Activated CD4-positive, alpha-beta T cell treated with anti-CD3 and anti-CD28 coated beads, Interleukin-2, Interleukin-4, amounts not matched to agents 100 ng/mL and 50 ng/mL, durations not matched to agents 16 hours and 8 hours (primary cell): Measurements from ENCODE around the gene ITGB6.

Source experiments
- DNase-seq: peaks from one replicate; pipeline ENCODE4 v3.0.0-alpha.2; 2020; ENCODE audit warnings: low spot score

ITGB6 gene, protein sequence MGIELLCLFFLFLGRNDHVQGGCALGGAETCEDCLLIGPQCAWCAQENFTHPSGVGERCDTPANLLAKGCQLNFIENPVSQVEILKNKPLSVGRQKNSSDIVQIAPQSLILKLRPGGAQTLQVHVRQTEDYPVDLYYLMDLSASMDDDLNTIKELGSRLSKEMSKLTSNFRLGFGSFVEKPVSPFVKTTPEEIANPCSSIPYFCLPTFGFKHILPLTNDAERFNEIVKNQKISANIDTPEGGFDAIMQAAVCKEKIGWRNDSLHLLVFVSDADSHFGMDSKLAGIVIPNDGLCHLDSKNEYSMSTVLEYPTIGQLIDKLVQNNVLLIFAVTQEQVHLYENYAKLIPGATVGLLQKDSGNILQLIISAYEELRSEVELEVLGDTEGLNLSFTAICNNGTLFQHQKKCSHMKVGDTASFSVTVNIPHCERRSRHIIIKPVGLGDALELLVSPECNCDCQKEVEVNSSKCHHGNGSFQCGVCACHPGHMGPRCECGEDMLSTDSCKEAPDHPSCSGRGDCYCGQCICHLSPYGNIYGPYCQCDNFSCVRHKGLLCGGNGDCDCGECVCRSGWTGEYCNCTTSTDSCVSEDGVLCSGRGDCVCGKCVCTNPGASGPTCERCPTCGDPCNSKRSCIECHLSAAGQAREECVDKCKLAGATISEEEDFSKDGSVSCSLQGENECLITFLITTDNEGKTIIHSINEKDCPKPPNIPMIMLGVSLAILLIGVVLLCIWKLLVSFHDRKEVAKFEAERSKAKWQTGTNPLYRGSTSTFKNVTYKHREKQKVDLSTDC

DNA sequence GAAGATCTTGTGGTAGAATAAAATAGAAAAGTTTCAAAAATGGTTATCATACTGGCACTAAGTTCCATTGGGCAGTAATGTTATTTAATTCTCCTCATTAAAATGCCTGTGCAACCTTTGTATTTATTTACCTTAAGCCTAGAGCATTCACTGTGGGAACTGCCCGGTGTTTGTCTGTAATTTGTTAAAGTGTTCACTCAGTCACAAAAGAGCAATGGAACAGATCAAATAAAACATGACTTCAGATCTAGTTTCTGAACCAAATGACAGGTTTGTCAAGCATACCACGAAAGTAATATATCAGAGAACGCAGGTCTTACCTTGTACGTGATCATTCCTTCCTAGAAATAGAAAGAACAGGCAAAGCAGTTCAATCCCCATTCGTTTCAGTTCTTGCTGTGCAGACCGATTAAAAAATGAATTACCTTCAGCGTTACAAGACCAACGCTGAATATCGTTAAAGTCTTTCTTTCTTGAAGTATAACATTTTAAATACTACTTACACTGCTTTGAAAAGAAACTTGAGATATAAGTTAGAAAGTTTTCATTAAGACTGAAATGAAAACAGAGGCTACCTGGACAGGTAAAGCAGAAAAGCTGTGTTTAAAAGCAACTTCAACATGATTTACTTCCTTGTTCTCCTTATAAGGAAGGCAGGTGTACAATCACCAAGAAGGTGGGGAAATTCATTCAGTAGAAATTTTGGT, at the start of gene ITGB6:
Gene ITGB6 (minus strand): TSS at position 590 of the 707 bp plus-strand sequence. CDS start 209 bp downstream, at position 381.
- DNase-seq, result no peak

DNA sequence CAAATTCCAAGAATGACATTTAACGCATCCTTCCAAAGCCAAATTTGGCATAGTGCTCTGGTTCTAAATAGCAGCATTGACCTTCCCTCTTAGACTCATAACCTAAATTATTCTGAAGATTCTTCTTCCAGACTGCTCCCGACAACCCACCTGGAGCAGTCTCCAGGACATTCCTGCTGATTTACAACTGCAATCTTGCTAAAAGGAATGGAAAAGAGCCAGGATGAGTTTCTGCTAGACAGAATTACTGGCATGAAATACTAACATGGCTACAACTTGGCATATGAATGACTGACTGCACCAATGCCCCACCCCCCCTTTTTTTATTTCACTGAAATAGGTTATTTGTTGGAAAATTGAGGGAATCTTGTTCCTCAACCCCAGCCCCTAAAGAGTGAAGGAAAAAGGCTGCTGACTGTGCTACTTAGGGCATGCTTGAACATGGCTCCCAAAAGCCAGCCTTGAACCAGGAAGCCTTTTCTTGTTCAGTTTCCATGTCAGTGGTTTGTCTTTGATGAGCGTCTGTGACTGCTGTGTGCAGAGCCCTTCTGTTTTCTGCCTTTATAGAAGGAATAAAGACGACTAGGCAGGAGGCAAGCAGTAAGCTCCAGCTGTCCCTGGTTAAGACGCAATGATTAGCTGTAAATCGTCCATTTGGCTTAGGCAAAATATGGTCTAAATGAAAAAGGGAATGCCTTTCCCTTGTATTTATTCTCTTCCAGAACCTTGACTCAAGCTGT, 47.4 kb upstream of the ITGB6 start:
- DNase-seq, result no peak

DNA sequence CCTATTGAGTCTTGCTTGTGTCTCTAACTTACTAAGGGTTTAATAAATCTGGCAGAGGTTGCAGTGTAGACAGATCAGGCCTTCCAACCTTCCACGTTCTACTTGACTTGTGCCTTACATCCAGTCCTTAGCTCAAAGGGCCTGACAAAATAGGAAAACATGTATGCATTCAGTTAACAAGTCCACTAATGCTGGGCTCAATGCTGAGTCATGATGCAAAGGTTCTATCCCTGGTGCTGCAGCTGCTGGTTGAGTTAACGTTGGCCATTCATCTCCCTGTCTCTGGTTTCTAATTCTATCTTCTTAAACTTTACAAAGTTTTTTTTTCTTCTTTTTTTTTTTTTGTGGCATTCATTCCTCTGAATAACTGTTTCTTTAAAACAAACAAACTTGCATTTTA, 46.3 kb upstream of the ITGB6 start:
- no peak for DNase-seq

DNA sequence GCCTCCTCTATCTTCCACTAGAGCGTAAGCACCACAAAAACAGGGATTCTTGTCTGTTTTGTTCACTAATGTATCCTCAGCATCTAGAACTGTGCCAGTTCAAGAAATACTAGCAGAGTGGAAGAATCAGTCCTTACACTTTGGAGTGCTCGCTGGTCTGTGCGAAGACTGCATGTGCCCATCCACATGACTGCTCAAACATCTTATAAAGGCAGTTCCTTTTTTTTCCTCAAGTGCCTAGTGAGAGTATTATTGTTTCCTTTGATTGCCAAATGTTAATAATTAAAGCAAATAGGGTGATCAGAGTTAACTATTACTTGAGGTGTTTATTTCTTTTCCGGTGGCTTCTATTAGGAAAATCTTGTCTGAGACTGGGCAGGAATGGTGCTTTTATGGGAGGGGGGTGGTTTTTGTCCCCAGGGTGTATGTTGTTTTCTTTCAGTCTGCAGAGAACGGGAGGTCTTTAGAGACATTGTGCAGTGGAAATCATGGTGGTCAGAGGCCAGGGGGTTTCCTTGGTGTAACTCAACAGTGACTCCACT, 45.6 kb upstream of the ITGB6 start:
- no peak for DNase-seq

DNA sequence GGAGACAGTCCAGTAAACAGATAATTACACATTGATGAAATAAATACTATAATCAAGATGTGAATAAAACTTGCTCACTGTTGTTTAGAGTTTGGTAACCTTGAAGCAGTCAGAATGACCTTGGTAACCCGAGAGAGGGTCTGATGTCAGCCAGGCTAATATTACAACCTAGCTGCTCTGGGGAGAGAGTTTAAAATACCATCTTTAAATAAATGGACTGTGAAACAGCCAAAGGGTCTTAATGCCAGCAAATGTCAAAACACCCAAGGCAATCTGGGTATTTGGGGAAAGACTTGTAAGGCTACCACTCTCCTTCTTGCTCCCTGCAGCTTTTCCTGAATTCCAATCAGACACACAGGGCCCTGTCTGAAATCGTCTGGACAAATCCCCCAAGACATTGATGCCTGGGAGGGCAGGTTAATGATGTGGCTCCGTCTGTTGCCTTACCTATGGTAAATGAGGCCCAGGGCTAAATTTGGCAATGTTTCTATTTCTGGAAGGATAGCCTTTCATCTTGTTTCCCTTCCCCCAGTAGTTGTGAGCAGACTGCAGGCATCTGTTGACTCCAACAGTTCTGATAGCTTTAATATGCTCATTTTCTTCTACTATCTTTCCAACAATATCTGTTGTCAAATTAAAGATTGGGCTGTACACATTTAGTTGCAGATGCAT, 43.0 kb upstream of the ITGB6 start:
- DNase-seq, result no peak

DNA sequence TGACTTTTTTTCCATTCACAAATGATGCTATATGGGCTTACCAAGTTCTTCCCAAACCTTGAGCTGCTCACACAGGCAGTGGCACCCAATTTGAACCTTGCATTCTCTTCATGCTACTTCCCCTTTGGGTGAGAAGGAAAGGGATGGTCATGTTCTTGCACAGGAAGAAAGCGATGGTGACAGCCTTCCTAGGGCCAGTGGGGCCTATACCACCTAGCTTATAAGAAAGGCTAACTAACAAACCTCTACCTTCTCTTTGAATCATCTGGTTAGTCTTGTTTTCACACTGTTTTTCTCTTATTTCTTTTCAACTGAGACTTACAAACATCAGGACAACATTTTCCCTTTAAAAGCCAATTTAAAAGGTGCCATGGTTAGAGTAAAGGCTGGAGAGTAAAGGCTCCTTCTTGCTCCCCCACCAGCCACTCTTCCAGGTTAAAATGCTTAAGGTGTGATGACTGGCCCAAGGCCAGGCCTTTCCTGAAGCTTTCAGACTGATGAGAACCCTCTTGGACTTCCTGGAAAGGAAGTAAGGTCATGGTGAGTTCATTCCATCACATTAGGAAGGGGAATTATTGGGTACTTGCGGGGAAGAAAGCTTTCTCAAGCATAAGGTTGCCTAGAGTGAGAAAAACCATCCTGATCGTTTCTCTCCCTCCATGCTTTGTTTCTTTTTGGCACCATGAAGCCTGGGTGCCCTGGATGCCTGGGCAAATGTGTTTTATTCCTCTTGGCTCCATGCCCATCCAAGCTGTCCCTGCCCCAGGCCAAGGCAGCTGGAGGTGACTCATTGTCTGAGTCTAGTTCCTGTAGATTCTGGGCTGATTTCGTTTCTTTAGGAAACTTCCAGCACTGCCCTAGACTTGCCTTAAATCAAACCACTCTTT, 41.4 kb upstream of the ITGB6 start:
- no peak for DNase-seq

DNA sequence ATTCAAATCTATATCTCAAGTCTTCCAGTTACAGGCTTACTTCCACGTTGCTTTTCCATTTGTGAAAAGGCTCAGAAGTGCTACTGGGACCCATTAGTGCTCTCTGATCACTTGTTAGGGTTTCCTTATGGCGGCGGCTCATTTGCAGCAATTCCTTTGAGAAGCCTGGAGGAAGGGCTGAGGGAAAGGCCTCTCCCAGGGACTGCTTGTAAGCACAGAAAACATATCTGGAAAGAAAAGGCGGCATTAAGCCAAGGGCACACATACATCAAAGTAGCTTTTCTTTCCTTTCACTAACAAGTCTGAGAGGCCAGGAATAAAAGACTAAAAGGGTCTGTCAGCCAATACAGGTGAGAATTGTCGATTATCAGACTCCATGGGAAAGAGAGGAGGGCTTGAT, 39.4 kb upstream of the ITGB6 start:
- DNase-seq, result no peak

DNA sequence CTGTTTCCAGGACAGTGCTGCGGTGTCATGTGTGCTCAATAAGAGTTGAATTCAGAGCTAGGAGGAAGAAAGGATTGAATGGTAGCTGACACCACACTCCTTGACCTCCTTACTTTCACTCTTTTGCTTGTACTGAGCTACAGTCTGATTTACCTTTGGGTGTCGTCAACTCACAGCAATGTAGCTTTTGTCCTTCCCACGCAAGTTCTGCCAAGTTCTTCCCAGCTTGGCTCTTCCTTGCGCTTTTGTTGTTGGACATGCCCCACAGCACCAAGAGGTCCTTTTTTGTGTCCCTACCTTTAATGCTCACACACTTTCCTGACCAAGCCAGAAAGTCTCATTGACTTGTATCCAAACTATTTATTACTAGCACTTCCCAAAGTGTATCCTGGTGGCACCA, 38.3 kb upstream of the ITGB6 start:
- DNase-seq, result no peak

DNA sequence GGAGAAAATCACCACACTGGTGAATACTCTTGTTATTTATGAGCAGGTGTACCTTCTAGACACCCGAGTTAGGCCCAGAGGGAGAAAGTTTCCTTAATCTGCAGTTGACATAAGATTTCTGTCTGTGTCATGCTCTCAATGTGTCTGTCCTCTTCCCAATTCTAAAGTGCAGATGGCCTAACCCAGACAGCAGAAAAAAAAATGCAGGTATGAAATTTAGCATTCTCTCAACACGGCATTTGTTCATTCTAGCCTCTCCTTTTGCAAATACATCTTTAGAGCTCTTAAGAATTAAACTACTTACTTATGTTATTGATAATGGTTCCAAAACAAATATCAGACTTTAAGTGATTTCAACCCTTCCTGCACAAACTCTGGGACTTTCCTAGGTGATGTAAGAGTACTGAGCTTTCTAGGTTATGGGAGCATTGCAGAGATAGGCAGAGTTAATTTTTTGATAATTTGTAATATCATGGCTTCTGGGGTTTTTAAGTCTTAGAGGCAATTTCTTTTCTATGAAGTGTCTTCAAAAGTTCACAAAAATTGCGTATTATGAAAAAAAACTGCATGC, 32.9 kb upstream of the ITGB6 start:
- no peak for DNase-seq

DNA sequence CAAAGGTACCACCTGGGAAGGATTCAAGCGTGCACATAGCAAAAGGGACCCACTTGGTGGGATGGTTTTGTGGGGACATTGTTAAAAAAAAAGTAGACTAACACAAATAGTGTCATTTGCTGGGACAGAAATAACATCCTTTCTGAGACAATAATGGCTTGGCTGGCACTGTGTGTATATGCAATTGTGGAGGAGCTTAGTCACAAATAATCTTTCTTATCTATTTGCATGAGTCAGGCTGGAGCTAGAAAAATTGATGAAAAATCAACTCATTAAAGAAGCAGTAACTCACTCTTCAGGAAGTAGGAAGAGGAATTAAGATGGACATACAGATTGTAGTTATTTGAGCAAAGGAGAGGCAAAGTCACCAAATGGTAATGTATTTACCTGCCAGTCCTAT, 29.5 kb upstream of the ITGB6 start:
- no peak for DNase-seq

DNA sequence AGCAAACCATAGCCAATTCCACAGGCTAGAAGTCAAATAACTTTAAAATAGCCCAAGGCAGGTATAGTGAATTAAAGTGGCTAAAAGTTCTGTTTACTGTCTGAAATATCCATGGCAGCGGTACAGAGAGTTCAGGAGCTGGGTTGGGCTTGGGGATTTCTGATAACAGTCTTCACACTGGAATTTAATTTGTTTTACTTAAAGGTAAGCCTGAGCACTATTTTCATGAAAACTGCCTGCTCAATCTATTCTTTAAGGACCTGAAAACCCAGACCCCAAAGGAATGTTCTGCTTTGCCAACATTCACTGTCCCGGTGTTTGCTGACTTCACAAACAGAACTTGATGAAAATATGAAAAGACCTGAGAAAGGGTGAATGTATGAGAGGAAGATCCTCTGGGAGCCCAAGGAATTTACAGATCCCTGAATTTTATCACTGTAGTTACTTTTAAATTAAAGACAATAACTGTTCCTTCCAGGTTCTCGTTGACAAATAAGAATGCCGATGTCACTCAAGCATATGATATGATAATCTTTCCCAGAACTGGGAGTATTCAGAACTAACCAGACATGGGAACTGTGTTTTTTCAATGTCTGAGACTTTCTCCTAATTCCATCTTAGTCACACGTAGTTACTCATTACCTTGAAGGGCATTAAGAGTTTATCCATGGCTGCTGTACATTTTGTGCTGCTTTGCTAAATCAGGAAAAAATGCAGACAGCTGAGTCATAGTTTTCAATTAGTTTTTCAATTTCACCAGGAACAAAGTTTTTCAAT, 28.3 kb upstream of the ITGB6 start:
- DNase-seq, result no peak

DNA sequence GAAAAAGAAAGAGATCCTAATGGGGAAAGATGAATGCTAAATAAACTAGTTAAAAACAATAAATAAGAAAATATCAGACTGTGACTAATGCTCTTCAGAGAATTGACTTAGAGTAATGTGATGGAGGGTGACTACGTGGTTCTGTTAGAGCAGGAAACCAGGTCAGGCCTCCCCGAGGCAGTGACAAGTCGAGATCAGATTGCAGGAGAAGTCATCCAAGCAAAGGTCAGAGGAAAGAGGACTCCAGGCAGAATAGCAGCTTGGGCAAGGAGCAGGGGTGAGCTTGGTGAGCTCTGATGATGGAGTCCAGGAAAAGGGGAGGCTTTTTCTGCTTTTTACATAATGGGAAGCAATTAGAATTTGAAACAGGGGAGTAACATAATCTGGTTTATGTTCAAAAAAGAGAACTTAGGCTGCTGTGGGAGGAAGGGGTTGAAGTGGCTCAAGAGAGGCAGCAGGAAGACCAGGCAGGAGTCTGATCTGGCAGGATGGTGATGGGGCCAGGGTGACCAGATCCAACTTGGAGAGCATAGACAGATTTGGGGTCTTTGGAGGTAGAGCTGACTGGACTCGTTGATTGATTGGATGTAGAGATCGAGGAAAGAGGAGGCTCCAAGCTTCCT, 27.3 kb upstream of the ITGB6 start:
- no peak for DNase-seq

DNA sequence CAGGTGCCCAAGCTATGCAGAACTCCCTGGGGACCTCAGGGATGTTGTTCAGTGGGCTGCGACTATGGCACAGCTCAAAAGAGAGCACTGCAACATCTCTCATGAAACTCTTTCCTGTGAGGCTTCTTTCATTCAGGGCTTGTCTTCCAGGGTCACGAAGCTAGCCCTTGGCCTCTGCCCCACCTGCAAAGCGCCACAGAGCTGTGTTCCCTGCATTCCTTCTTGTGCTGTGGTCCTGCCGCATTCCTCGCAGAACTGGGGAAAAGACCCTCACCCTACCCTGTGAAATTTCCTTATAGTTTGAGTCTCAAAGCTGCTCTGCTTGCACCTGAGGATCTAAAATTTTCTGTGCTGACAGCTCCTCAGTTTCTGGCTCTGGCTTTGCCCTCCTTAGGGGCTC, 26.3 kb upstream of the ITGB6 start:
- DNase-seq, result no peak

DNA sequence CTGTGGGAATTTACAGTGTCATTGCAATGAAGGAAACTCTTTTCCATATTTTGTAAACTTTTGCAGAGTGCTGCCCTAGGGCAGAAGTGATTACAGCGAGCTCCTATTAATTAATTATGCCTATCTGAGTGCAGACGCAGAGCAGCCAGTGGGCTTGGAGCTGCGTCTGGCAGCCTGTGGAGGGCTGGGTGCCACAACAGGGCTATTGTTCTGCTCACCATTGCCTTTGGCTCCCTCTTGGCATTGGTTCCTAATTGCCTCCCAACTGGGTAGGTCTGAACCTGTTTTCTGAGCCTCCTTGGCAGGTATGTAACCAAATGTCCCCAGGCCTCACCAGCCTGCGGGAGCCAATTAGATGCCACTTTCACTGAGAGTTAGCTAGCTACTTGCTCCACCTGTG, 25.6 kb upstream of the ITGB6 start:
- DNase-seq, result no peak

DNA sequence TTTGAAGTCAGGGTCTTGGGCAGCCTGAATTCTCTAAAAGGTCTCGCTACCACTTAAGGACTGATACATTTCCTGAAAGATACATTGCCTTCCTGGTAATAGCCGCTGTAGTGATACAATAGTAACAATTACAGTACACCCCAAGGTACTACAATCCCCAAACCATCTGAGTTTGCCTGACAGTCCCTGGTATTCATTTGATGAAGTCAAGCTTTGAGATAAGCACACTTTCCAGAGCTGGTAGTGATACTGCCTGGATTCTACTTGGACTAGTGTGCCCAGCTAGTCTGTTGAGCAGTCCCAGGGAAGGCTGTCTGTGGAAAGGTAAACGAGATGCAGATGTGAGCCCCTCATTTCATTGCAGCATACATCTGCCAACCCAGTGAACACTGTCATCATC, 24.4 kb upstream of the ITGB6 start:
- DNase-seq, result no peak

DNA sequence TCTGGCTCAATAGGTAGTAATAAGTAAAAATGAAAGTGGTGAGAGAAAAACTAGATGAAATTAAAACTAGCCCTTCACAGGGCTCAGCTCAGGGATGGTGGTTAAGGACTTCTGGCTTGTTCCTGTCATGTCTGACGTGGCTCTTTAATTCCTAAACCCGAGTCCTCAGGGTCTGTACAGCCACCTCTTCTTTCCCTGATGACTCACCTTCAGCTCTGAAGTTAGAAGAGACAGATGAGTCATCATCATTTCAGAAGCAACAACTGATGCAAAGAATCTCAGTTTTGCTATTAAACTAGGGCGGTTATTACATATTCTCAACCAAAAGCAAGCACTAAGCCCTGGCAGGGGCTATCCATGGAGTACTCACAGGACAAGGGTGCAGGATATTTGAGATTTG, 24.0 kb upstream of the ITGB6 start:
- peak; percentile 91 for DNase-seq

DNA sequence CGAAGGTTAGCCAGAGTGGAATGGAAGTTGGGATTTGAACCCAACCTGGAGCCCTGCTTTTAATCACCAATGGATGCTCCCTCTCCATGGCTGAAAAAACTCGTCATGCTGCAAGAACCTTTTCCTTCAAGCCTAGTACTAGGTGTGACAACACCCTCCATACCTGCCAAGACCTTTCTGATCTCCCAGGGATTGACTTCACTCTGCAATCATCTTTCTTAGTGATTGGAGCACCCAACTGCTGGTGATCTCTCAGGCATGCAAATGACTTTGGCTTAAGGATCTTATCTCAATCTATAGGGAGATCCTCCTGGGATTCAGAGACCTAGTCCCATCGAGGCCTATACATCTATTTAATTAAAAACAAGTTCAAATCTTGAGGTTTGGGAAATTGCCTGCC, 23.5 kb upstream of the ITGB6 start:
- DNase-seq, result no peak

DNA sequence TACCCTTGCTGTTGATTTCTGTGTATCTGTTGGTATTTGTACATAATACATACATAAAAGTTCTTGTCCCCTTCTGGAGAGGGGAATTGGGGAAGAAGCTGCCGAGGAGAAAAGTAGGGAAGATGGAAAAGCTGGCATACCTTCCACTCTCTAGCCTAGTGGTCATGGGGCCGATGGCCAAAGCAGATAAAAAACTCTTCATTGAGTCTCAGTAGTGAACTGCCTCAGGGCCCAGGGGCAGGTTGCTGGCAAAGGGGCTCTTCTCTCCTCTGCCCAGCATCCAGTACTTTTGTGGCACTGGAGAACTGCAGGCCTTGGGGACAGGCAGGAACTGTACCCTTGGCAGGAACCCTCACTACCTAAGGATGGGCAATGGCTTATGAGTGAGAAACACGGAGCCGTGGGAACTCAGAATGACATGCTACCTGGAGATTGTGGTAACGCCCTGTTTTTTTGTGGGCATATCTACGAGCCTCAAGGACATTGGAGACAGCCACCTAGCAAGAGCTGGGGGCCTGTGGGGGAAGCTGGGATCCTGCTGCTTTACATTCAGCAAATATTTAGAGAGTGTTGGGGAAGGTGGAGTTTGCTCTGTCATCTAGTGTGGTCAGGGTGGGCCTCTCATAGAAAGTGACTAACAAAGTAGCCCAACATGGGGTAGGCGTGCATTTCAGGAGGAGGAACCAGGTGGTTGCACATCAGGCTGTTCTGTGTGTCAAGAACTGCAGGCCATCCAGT, 22.6 kb upstream of the ITGB6 start:
- no peak for DNase-seq
